Adrenal gland (tissue), 12 donors: ENCODE results near the gene CPM. TPM values are rescaled to one million over a fixed set of nuclear protein-coding genes. Genes with fewer than 3 reads are reported as not detected.

Experiments
- DNase-seq, 7 donors: peaks; one replicate each; pipeline ENCODE4 v3.0.0-alpha.2; 2019 to 2020
- H3K27ac ChIP-seq, 5 donors: fragments of 200-600 bp; sonication (generic) in 4 of 5; 1 replicate in 3 of 5; 2 replicates in 2 of 5; pipeline versions ENCODE4 v1.5.1 to v1.8.0; 2016 to 2020; ENCODE audit warnings: mild to moderate bottlenecking in 1 of 5
- H3K27me3 ChIP-seq: fragments of 200-600 bp; 2 replicates; pipeline ENCODE4 v1.8.0; 2021
- H3K36me3 ChIP-seq, 2 donors: fragments of 200-600 bp; replicated peaks in 1 of 2; 1 replicate in 1 of 2; 2 replicates in 1 of 2; pipeline versions ENCODE4 v1.5.1 to v1.8.0; 2018 to 2022
- H3K4me1 ChIP-seq, 2 donors: fragments of 200-600 bp; replicated peaks in 1 of 2; 1 replicate in 1 of 2; 2 replicates in 1 of 2; pipeline versions ENCODE4 v1.5.1 to v1.8.0; 2018 to 2021
- H3K4me3 ChIP-seq, 4 donors: fragments of 200-600 bp; sonication (generic) in 3 of 4; one replicate each; pipeline ENCODE4 v1.5.1; 2016 to 2018
- H3K9me3 ChIP-seq, 3 donors: fragments of 200-600 bp; sonication (generic) in 1 of 3; replicated peaks in 1 of 3; 1 replicate in 2 of 3; 2 replicates in 1 of 3; pipeline versions ENCODE4 v1.5.1 to v1.8.0; 2016 to 2021
- POLR2A ChIP-seq, 2 donors: fragments of 450-650 bp; IDR thresholded peaks; one replicate each; pipeline ENCODE4 v1.6.1; 2017; ENCODE audit warnings: antibody characterized with exemption in 2 of 2, mild to moderate bottlenecking in 2 of 2, moderate library complexity in 1 of 2
- WGBS, 4 donors: extraction: QIAGEN DNeasy Blood & Tissue Kit in 2 of 4; methylation state at CpG; one replicate each; pipeline versions ENCODE4 v1.1.5 to v1.1.7; 2013 to 2017; 5-methylcytosine and 5-hydroxymethylcytosine counted together
- intact Hi-C, 2 donors: fragments of 100-400 bp; cut with DNase I; formaldehyde crosslinking; loops; one replicate each; pipeline versions ENCODE4 v1.14.1 to v1.15.0; 2022 to 2023
- polyA plus RNA-seq, 3 donors: library from polyadenylated mRNA; stranded (reverse); fragments of 200-250 nt in 2 of 3; fragments of 350-450 nt in 1 of 3; fragmentation: Illumina TruSeq in 1 of 3; extraction: RNeasy Lipid Tissue Mini Kit (QIAGEN cat#74804) in 1 of 3; gene quantifications; one replicate each; pipeline ENCODE4 v1.2.3, GENCODE V29; 2013 to 2014
- total RNA-seq, 9 donors: library from RNA; depleted of rRNA in 4 of 9; stranded (reverse); fragments of >200 nt in 4 of 9; fragments of 120-200 nt in 1 of 9; fragmentation: NEBNext Ultra II Directional in 1 of 9; extraction: Animal tissue kit (Norgen Biotek cat#: 25700) in 1 of 9; gene quantifications; one replicate each; pipeline versions ENCODE4 v1.1.0 to v1.2.4, GENCODE V29; 2013 to 2023
- TF ChIP-seq, protein P1 (sequence below), 6 experiments: fragments of 450-650 bp in 4 of 6; fragments of 200-600 bp in 2 of 6; sonication (generic) in 1 of 6; IDR thresholded peaks; 1 replicate in 5 of 6; 2 replicates in 1 of 6; pipeline versions ENCODE4 v1.5.1 to v1.8.0; 2016 to 2021; ENCODE audit warnings: antibody characterized with exemption in 6 of 6, mild to moderate bottlenecking in 2 of 6, moderate library complexity in 1 of 6
- donor health status: healthy with polysubstance abuse.
- donor health status: Bipolar disorder and iron deficiency.
- donor health status: DM: yes; HTN: yes; CAD: no.
- donor health status: DM: no; HTN: no; CAD: no.
- donor health status: DM: no; HTN: no; CAD: no.
- donor health status: DM: yes; HTN: yes; CAD: no.

Gene CPM
- total and polyA plus RNA-seq, 12 donors: 10.8 to 170 (median 53.5) TPM

GRCh38 chr12:68939505-68939904, 6.5 kb upstream of the CPM start:
- no peak for TF ChIP-seq POLR2A (IDR thresholded peaks at IDR 0.05)
- TF ChIP-seq, protein P1, sequence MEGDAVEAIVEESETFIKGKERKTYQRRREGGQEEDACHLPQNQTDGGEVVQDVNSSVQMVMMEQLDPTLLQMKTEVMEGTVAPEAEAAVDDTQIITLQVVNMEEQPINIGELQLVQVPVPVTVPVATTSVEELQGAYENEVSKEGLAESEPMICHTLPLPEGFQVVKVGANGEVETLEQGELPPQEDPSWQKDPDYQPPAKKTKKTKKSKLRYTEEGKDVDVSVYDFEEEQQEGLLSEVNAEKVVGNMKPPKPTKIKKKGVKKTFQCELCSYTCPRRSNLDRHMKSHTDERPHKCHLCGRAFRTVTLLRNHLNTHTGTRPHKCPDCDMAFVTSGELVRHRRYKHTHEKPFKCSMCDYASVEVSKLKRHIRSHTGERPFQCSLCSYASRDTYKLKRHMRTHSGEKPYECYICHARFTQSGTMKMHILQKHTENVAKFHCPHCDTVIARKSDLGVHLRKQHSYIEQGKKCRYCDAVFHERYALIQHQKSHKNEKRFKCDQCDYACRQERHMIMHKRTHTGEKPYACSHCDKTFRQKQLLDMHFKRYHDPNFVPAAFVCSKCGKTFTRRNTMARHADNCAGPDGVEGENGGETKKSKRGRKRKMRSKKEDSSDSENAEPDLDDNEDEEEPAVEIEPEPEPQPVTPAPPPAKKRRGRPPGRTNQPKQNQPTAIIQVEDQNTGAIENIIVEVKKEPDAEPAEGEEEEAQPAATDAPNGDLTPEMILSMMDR (IDR thresholded peaks at IDR 0.05): no peak
- Histone ChIP-seq H3K27me3 (no peaks in the 10 kb centered on the region), H3K27ac (no peak overlapping the region), H3K9me3 (no peaks in the 10 kb centered on the region), H3K4me3 (no peak overlapping the region), H3K4me1 (peaks cover 12 to 22% of the 10 kb centered on the region in 2 donors), H3K36me3 (no peaks in the 10 kb centered on the region)
- 13 to 31% (median 23%) methylated on average over 1 of the region's 1 CpG for WGBS, 4 donors
- intact Hi-C loops: no loop called here
- DNase-seq: no peak

DNA sequence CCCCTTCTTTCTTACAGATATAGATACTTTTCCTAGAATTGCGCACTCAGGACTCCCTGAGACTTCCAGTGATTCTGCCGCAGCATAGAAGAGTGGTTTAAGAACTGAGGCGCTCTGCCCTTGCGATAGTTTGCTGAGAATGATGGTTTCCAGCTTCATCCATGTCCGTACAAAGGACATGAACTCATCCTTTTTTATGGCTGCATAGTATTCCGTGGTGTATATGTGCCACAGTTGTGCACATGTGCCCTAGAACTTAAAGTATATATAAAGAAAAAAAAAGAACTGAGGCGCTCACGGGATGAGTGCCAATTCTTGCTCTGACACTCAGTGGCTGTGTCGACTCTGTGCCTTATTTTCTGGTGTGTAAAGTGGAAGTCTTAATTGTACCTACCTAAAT, 1.4 kb upstream of the CPM start:
- intact Hi-C loops: no loop called here
- Histone ChIP-seq H3K4me3 (no peak overlapping the region), H3K27ac (no peak overlapping the region), H3K4me1 (peaks cover 6 to 8% of the 10 kb centered on the region in 2 donors), H3K36me3 (no peaks in the 10 kb centered on the region), H3K27me3 (no peaks in the 10 kb centered on the region), H3K9me3 (no peaks in the 10 kb centered on the region)
- WGBS, 4 donors: 94 to 96% (median 95%) methylated on average over 9 of the region's 9 CpGs
- TF ChIP-seq, protein P1 (IDR thresholded peaks at IDR 0.05): no peak
- no peak for TF ChIP-seq POLR2A (IDR thresholded peaks at IDR 0.05)
- no peak for DNase-seq

DNA sequence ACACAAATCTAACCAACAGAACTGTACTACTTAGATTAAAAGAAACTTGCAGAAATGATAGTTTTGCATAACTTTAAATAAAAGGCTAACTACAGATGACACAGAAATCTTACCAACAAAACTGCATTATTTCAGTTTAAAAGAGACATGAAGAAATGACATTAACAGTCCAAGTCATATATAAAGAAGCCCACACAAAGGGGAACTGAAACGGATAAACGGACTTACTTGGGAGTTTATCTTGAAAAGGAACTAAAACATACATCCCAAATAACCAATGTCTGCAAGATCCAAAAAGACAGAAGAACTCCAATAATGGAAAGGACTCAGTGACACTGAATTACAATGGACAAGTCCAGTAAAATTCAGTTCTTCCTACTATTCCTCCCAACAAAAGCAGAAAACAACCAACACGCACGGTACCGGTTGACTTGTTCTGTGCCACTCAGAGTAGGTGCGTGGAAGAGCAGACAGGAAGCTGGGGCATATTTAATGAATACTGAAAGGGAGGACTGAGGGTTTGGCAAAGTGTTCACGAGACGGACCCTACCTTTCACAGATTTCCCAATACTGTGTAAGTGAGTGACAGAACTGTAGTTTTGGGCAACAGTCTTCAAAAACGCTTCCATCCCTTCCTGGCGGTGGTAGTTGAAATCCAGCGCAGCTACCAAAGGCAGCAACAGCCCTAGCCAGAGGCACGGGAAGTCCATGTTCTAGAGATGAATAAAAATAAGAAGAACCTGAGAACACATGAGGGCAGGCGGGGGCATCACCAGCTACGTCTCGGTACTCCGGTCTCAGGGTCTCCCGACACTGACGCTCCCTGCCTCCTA, 627 bp downstream of the CPM start:
- peak overlapping the region in 3 of 5 donors; percentile 45 to 66 (median 65) for H3K27ac ChIP-seq
- no peaks in the 10 kb centered on the region for H3K27me3 ChIP-seq
- 4 to 7% (median 5%) methylated on average over 18 of the region's 18 CpGs for WGBS, 4 donors
- no peaks in the 10 kb centered on the region for H3K36me3 ChIP-seq
- DNase-seq: peak in 1 of 7 donors; percentile 16
- peaks cover 4 to 6% of the 10 kb centered on the region in 2 donors for H3K4me1 ChIP-seq
- no peaks in the 10 kb centered on the region for H3K9me3 ChIP-seq
- TF ChIP-seq, protein P1 (IDR thresholded peaks at IDR 0.05): no peak
- TF ChIP-seq POLR2A (IDR thresholded peaks at IDR 0.05): no peak
- H3K4me3 ChIP-seq: peak overlapping the region in 3 of 4 donors; percentile 48 to 60 (median 60)
- intact Hi-C loops: no loop called here

GRCh38 chr12:68930178-68930577, 2.8 kb downstream of the CPM start:
- WGBS, 4 donors: 81 to 88% (median 85%) methylated on average over 6 of the region's 6 CpGs
- intact Hi-C loops: no loop called here
- Histone ChIP-seq H3K4me1 (peaks cover 4 to 6% of the 10 kb centered on the region in 2 donors), H3K27me3 (no peaks in the 10 kb centered on the region), H3K9me3 (no peaks in the 10 kb centered on the region), H3K36me3 (no peaks in the 10 kb centered on the region), H3K27ac (no peak overlapping the region), H3K4me3 (peak overlapping the region in 1 of 4 donors; percentile 13)
- no peak for DNase-seq
- no peak for TF ChIP-seq POLR2A (IDR thresholded peaks at IDR 0.05)
- TF ChIP-seq, protein P1 (IDR thresholded peaks at IDR 0.05): no peak
